ENCODE measurements around the gene U2AF1L4.

U2AF1L4 gene

DNA sequence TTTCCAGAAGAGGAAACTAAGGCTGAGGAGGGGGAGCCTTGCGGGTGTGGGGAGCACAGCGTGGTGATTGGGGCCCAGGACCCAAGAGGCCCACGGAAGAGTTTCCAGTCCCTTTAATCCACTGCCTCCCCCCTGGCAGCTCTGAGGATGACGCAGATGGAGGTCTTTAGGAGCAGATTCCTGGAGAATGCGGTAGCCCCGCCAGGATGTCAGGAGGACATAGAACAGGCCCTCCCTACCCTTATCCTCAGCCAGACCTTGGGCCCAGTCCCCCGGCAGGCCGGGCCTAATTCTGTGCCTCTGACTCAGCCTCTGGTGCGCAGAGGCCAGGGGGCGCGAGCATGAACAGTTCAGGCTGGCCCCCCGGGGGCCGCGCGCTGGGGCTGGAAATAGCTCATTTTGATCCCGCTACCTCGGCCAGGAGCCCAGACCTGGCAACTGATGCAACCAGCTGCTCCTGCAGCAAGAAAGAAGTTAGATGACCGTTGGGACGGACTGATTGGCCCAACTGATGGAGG lies 12.1 kb upstream of the U2AF1L4 start:
- peak; percentile 15 for FAIRE-seq

DNA sequence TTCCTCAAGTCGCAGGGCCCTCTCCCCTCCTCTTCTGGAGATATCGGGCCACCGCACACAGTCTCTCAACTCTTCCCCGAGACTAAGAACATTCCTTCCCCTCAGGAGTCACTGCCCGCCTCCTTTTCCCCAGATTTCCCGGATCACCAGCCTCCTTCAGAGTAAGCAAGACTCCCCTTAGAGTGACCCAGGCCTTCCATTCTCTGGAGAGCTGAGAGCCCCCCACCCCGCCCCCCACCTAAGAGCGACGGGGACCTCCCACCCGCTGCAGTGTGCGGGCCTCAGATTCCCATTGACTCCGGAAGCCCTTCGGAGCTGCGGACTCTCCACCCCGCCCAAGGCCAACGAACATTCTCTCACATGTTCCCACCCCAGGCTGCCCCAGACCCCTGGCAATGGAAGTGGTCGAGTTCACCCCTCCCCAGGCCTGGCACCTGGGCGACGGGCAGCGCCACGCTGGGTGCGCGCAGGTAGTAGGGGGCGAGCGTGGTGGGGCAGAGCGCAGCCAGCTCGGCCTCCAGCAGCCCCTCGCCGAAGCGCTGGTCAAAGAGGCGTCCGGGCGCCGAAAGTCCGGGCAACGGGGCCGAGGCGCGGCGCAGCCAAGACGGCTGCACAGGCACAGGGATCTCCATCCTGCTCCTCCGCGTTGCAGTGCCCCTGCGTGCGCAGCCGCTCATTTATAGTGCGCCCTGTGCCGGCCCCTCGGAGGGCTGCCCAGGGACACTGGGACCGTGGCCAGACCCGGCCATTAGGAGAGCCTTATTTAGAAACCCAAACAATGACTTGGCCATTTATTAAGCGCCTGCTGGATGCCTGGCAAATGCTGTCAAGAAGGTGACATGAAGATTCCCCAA lies 11.4 kb upstream of the U2AF1L4 start, which contains the start of gene HSPB6:
Gene HSPB6, minus strand, starts transcription at position 653 of the 854 bp plus-strand sequence. Its CDS starts 21 bp downstream, at position 632.
- no peak for FAIRE-seq

- no peak for FAIRE-seq
Observed at GRCh38 chr19:35755550-35756376, 10.5 kb upstream of the U2AF1L4 start.

- no peak for FAIRE-seq
Observed at GRCh38 chr19:35755131-35755549, 9.9 kb upstream of the U2AF1L4 start.

DNA sequence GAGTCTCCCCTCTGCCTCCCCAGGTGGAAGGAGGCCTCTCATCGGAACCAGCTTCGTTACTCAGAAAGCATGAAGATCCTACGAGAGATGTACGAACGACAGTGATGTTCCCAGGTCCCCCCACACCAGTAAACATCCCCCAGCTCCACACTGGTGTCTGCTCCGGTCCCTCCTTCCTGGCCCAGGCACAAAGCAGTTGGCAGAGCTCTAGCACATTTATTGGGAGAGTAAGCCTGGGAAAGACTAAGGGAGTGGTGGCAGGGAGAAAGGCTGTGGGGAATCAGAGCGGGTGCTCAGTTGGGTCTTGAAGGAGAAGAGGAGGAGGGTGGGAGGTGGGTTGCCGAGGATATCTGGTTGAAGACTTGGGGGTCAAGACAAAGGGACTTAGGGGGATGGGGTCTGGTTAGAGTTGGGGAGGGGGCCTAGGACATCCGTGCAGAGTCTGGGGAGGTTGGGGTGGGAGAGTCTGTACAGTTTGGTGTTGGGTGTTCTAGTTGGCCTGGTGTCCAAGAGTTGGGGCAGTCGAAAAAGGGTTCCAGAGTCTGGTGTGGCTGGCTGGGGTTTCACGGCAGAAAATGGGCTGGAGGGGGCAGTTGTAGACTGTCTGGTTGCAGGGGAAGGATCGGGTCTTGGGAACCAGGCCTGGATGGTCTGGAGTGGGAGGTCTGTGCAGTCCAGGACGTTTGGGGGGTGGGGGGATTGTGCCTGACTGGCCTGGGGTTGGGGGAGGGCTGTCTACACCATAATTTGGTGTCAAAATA lies 9.3 kb upstream of the U2AF1L4 start:
- FAIRE-seq, result no peak

DNA sequence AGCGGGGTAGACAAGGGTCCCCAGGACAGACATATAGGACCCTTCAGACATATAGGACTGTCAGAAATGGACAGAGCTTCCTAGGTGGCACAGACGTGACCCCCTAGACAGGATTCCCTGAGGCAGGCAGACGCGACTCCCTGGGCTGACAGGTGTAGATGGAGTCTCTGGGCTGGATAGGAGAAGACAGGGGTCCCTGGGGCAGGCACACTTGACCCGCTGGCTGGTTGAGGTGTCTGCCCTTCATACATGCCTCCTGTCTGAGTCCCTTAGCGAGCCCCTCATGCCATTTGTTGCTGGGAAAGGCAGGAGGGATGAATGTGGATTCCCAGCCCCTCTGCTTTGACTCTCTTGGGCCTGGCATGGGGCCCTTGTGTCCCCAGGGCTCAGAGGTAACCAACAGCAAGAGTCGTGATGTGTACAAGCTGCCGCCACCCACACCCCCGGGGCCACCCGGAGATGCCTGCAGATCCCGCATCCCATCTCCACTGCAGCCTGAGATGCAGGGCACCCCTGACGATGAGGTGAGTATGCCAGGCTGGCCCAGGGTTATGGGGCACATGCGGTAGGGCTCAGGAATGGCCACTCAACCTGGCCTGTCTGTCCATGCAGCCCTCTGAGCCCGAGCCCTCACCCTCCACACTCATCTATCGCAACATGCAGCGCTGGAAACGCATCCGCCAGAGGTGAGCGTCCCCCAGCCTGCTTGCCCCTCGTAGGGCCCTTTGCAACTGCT lies 8.6 kb upstream of the U2AF1L4 start:
- no peak for FAIRE-seq

GRCh38 chr19:35752746-35753350 lies 7.6 kb upstream of the U2AF1L4 start:
- no peak for FAIRE-seq

DNA sequence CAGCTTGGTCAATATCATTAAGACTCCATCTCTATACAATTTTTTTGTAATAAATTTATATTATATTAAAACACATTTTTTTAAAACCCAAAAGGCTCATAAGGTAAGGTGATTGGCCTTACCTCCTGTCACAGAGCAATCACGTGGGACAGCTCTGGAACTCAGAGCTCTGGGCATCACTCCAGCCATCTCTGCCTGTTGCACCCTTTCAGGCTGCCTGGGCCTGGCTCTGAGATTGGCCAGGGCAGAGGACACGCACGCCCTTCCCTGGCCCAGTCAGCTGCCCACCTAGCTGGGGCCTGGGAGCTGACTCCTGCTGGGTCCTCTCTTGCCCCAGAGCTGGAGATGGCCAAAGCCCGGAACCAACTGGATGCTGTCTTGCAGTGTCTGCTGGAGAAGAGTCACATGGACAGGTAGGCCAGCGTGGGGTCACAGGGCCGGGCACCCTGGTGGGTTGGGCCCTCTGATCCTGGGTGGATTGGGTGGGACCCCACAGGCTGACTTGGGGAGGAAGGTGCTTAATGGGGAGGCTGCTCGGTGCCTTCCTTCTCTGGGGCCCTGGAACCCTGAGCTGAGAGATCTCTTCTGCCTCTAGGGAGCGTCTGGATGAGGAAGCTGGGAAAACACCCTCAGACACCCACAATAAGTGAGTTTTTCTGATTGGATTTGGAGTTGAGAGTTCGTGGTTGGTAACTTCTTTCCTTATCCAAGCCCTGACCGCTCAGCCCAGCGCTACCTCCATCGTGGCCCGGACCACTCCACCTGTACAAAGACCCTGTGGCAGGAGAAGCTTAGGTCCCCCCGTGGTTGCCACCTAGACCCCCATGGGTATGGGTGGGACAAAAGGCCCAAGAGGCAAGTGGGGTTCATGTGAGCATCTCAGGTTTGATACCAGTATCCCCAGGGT lies 6.9 kb upstream of the U2AF1L4 start:
- FAIRE-seq, result no peak

GRCh38 chr19:35750167-35750566 lies 4.9 kb upstream of the U2AF1L4 start:
- no peak for FAIRE-seq

DNA sequence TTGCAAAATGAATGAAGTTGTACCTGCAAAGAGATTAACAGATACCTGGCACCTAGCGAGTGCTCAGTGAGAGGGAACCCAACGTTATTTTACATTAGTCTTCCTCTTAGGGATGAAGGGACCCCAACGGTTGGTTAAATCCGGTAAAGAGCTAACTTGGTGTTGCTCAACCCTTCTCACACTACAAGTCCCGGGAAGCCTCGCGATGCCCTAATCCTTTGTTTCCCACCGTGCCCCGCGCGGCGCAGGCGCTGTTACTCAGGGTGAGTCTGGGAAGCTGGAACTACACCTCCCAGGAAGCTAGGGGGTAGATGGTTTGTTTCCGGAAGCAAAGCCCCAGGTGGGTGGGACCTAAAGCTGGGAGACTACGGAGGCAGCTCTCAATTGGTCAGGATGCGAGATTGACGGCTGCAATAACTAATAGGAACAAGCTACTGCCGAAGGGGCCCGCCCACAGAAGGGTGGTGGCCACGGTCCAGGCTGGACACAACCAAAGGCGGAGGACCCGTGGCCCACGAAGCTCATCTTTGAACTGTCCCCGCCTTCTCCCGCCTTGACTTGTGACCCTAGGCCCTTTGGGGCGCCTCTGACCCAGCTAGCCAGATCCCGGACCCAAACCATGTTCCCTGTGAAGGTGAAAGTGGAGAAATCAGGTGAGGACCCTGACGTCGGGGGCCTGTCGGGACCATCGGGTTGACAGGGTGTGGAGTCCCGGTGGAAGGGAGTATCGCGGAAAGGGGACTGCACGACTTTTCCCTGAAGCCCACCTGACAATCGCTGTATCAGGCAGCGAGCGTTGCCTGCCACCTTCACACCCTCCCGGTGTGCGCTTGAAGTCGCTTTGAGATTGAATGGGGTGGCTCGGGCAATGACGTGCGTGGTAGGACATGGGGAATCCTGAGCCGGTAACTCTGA lies 3.1 kb upstream of the U2AF1L4 start, which contains the start of gene LIN37:
Gene LIN37, plus strand, starts transcription at position 471 of the 915 bp plus-strand sequence. Its CDS starts 149 bp downstream, at position 620.
- peak; percentile 98 for FAIRE-seq

GRCh38 chr19:35746531-35746930 lies 1.3 kb upstream of the U2AF1L4 start:
- no peak for FAIRE-seq

DNA sequence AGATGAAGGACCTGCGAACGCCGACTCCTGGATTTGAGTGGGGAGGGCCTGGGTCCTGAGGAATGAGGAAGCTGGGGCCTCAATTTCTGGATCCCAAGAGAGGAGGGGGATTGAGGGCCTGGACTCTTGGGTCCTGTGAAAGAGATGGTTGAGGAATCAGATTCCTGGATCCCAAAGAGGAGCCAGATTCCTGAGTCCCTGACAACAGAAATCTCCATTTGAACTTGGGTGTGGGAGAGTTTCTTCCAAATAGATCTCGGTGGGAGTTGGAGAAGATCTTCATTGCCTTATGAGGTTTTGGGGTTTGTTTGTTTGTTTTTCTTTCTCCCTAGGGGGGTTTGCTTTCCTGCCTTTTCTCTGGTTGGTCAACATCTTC lies 857 bp upstream of the U2AF1L4 start:
- no peak for FAIRE-seq

- peak; percentile 95 for FAIRE-seq
Observed at GRCh38 chr19:35744430-35745327, 539 bp downstream of the U2AF1L4 start.

- FAIRE-seq, result no peak
Observed at GRCh38 chr19:35743640-35744429, 1.4 kb downstream of the U2AF1L4 start.

DNA sequence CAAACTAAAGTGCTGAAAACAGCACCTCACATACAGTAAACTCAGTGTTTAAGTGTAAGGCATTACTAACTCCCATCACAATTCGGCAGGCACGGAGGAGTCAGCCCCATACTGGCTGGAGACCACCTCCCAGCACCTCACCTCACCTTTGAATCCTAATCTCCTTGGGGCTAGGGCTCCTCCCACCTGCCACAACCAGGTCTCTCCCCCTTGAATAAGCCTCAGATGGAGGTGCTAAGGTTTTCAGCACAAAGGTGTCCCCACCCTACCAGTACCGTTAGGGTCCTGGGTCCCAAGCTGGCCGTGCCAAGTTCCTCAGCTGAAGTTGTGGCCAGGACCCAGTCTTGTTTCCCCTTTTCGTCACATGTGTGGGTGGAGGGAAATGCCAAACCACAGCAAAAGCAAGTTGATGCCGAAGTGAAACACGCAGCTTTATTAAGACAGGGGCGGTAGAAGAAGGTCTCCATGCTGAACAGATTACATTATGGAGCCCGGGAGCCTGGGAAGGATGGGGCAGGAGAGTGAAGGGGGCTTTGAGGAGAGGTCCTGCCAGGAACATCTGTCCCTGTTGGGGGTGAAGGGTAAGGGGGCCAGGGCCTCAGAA lies 3.0 kb downstream of the U2AF1L4 start, which contains the start of gene IGFLR1:
Gene IGFLR1, minus strand, starts transcription at position 332 of the 604 bp plus-strand sequence. CDS start 1,272 bp downstream, outside the sequence.
- FAIRE-seq, result no peak

DNA sequence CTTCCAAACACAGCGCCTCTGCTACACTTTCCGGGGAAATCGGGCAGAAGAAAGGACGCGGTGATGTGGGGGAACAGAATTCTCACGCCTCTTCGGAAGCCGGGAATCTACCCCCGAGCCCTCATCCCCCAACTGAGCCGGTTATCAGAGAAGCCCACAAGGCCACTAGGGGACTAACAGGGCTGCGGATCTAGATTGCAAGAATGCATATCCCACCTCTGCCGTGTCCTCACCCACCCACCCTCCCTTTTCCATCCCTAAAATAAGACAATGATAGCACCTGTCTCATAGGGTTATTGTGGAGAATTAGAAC lies 4.1 kb downstream of the U2AF1L4 start:
- no peak for FAIRE-seq
